HPDE6-E6E7 (cell line): Measurements from ENCODE around the gene DOCK2.
A peak's percentile ranks its signal among the peaks of the same experiment; 100 is the strongest.
"Not testable (repeated sequence)": the region's sequence is repeated elsewhere in the genome, so short reads cannot be mapped to it uniquely, and the experiment has no call there.

Experiments used
- DNase-seq: peaks from one replicate; pipeline ENCODE4 v3.0.0; 2011; ENCODE audit warnings: missing footprints; ENCODE audit errors: extremely low spot score

Gene DOCK2

DNA sequence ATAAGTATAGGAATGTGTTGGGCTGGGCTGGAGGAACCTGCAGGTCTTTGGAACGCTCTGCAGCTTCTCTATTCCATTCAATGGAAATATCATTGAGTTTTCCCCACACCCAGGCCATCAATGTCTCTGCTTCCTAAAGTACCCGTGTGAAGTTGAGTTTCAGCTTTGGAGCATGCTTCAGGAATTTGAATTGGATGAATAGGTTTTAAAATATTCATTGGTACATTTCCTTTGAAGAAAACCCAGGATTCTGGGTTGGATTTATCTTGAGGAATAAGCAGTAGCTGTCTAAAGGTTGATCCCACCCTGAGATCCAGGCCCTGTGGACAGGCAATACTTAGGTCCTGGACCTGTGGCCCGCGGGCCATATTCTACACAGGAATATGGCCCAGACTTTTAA, 306.0 kb downstream of the DOCK2 start:
- no peak for DNase-seq

DNA sequence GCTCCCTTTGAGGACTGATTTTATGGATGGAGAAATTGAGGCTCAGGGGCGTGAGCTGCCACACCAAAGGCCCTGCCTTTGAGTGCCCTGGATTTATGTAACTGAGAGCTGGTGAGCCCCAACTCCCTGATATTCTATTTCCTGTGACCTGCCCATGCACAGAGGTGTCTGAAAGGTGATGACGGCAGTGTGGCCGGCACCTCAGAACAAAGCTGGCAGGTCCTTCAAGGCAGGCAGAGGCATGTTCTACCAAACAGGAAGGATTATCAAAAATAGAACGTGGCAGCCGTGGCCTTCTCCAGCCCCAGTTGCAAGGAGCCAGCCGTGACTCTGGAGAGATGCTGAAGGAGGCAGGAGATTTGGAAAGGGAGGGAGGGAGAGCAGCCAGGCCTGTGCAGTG, 307.0 kb downstream of the DOCK2 start:
- peak; percentile 64 for DNase-seq

DNA sequence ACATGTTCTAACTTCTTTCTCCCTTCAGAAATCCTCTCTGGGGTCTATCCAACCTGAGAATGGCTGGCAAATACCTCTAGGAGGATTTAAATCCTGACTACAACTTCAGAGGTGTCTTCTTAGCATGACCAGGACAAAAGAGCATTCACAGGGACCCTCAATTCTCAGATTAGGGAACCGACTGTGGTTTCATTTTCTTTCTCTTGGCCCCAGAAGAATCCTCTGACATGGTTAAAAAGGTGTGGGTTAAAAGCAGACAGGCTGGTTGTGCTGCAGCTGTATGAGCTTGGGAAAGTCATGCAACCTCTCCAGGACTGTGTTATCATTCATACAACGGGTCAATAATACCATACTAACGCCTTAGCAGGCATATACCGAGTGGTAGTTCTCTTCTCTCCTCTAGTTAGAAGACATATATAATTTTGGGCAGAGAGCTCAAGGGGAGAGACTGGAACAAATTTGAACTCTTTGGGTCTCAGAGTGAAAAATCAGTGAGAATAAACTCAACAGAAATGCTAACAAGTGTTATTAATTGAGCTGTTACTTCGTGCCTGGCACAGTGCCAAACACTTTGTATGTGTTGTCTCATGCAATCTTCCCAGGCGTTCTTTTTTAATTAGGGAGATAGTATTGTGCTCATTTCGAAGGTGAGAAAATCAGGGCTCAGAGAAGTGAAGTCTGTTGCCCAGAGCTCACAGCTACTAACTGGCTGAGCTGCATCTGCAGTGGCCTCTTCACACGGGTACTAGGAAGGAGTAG, 308.0 kb downstream of the DOCK2 start:
- no peak for DNase-seq

DNA sequence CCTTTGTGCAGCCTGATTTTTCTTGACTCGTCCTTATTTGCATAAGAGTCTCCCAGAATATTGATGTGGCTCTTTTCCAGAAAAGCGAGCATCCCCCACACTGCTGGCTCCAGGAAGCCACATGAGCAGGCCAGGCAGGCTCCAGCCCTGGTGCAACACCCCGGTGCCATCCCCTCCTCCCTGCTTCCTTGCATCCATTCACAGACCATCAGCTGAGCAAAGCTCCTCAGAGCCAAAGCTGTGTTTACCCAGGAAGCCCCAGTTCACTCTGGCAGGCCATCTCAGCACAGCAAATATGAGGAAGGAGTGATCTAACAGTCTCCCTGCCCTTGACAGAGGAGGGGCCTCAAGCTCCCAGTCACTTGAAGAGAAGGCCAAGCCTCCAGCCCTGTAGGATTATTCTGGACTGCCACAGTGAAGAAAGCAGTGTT, 308.8 kb downstream of the DOCK2 start:
- DNase-seq: peak; percentile 50

DNA sequence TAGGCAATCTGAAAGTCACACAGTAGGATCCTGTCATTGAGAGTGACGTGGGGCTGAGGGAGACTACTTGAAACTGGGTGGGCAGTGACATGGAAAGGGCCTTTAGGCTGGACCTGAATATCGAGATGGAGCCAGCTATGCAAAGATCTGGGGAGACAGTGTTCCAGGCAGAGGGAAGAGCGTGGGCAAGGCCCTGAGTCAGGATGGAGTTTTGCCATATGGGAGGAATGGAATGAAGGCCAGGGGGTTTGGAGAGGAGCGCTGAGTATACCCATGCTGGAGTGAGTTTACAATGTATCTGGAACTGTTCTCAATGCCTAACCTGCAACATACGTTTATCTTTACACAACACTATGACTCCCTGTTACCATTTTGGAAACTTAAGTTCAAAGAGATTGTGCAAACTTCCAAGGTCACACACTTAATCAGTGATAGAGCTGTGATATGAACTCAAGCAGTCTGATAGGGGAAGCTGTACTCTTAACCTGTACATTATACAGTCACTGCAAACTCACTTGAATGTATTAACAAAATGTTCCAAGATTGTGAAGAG, 309.7 kb downstream of the DOCK2 start:
- no peak for DNase-seq

DNA sequence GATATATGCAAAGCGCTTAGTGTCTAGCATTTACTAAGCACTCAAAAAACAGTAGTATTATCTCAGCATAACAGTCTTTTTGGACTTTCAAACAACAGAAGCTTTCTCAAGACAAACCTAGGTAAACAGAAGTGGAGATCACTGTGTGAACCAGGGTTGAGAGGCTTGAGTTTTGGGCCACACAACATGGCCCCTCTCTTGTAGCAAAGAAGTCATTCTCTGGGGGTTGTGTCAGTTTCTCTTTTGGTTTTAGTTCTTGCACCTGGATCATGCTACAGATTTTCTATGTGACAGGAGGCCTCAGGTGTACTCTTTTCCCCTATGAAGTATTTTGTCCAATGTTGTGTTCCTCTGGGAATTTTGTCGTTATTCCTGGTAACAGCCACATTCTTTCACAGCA, 313.3 kb downstream of the DOCK2 start:
- no peak for DNase-seq

DNA sequence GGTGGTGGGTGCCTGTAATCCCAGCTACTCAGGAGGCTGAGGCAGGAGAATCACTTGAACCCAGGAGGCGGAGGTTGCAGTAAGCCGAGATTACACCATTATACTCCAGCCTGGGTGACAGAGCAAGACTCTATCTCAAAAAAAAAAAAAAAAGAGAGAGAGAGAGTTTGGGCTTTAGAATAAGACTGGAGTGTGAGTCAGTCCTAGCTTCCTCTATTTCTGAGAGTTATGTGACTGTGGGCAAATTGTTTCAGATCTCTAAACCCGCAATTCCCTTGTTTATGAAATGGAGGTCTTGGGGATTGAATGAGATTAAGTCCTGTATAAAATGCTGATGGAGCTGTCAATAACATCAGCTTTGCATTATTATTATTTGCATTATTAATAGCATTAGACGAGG, 316.1 kb downstream of the DOCK2 start:
- DNase-seq: not testable (repeated sequence)

DNA sequence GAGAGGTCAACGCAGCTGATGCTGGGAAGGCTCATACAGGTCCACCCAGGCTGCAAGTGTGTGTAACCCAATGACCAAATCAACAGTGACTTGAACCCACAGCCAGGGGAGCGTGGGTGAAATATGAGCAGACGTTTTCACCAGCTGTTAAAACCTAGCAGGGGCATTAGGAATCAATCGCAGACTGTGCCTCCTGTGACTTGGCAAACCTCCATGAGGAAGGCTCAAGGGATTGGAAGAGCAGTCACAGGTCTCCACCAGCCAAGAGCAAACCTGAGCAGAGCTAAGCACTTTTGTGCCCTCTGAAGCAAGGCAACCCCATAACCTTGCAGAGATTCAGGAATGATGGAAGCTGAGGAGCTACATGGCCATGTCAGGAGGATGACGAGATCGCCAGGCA, 317.7 kb downstream of the DOCK2 start:
- DNase-seq: no peak

DNA sequence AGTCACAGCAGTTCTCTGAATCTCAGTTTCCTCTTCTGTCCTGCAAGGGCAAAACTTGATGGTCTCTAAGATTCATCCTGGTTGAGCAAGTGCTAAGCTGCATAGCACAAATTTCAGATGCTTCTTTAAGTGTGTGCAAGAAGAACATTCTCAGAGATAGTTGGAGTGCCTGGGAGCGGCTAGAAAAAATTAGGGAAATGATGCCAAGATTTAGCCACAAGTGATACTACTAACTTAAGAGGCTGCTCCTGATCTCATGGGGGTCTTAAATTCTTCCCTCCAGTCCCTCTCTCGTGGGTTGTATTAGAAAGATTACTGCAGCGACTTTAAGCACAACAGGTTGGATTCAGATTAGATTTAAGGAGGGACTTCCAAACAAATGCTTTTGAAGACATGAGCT, 319.1 kb downstream of the DOCK2 start:
- no peak for DNase-seq

DNA sequence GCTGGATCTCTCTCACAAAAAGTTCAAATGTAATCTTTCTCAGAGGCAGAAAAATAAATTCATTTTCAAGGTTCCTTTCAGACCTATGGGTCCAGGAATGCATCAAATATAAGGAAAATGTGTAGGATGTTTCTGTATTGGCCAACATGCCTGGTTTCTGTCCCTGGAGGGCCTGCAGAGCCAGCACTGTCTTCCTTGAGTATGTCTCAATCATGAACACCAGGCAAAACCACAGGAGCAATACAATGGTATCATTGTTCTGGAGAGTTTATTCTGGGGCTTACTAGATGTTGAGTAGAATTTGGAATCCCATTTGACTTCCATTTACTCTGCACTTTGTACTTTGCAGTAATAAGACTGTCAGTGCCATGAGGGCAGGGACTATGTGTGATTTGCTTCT, 319.7 kb downstream of the DOCK2 start:
- DNase-seq: no peak

DNA sequence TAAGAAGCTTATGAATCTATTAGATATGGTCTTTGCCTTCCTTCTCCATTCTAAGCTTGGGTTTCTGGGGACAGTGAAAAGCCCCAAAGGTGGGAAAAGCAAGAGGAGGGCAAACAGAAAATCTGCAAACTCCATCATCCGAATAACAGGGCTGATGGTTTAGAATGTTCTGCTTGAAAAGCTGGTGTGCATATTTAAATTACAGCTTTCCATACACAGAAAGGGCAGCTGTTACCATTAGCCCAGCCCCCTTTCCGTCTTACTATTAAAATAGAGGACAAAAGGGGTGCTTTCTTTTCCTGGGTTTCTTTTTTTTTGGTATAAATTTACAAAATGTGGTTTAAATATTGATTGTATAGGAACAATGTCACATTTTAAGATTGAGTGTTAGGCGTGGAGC, 321.2 kb downstream of the DOCK2 start:
- no peak for DNase-seq

DNA sequence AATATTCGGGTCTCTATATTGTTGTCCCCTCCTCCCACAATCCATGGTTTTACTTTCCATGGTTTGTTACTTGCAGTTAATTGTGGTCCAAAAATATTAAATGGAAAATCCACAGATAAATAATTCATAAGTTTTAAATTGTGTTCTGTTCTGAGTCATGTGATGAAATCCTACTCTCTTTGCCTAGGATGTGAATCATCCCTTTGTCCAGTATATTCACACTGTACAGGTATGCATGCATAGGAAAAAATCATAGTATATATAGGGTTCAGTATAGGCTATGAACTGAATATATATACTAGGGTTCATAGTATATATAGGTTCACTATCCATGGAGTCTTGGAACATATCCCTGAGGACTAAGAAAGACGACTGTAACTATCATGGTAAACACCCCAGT, 323.6 kb downstream of the DOCK2 start:
- no peak for DNase-seq

DNA sequence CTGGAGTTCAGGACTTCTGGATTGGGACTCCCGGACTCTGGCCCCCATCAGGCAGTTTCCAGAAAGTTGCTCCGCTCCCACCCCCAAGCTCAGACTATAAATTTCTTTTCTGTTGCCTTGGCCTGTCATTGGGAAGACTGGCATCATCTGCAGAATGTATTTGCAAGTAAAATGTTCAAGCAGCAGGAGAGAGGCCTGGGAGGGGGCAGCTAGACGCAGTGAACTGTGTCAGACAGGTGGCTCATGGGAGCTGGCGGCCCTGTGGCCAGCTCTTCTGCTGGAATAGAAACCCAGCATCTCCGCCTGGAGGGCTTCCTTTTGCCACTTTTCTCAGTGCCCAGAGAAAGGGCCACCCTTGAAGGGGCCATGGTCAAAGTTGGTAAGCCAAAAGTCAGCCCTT, 327.2 kb downstream of the DOCK2 start:
- DNase-seq: no peak

DNA sequence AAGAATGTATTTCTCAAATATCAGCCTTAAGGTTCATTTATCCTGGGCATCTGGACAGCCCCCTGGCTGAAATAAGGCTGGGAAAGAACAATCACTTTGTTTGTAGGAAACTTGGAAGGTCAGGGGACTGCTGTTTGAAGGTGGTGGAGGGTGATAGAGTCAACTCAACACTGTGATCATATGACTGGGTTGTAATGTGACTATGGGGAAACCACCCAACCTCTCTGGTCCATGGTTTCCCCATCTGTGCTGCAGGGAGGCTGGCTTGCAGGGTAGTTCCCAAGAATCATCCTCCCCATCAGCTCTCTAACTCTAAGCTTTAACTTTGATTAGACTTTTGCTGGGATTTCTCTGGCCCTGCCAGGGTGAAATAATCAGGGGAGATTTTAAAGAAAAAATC, 333.3 kb downstream of the DOCK2 start:
- DNase-seq: no peak

DNA sequence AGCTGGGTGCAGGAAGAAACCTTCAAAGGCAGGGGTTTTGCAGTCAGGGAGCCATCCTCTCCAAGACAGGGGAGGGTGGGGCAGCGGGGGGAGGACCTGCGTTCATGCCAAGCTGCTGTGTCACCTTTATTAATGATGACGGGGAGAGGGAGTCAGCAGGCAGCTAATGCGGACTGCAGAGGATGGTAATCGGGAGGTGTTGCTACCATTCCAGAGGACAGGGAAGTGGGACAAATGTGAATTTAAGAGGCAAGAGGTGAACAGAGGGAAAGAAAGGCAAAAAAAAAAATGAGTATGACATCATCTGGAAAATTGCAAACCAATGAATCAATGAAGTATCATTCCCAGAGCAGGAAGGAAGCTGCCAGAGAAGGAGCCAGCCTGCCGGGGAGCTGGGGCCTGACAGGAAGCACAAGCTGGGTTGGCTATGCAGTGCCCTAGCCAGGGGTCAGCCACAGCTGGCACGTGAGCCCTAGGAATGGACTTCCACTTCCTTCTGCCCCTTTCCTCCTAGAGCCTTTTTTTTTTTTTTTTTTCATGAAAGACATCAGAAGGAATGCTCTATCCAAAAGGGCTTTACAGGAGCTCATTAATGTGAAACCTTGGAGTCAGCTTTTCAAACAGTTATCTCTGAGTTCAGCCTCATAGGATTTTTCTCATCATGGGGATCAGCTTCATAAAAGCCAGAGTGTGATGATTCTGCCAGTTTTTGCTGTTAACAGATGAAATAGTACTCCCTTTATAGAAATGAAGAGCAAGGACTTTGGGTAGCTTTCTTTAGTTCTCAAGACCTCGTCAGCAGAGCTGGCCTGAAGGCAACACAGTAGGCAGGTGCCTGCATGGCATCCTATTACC, 334.1 kb downstream of the DOCK2 start:
- DNase-seq: peak; percentile 83

DNA sequence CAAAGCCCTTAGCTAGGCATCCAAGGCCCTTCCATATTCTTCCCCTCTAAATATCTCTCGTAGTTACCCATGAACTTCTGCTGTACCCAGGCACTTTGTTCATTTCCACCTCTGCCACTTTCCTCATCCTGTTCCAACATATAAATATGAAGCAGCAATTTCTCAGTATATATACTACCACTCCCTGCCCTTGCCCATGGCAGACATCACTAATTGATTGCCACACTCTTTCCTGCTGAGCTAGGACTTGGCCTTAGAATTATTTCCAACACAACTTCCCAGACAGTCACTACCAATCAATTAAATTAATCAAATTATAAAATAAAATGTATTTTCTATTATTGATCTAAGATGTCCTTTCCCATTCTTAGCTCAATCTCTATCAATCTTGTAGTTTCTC, 334.7 kb downstream of the DOCK2 start:
- DNase-seq: no peak

DNA sequence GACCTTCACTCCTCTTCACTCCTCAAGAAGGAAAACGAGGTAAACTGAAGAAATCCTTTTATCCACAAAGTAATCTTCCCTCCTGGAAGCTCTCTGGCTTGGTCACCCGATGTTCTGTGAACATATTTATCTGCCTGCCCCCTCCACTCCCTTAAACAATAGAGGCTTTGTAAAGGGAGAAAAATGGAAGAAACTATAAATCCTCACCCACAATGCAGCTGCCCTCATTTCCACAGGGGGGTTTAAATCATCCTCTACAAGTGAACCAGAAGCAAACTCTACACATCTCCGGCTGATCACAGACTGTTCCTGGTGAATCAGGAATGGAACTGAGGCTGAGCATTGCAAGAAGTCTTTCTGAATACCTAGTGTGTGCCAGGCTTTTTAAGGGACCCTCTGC, 336.0 kb downstream of the DOCK2 start:
- DNase-seq: no peak

DNA sequence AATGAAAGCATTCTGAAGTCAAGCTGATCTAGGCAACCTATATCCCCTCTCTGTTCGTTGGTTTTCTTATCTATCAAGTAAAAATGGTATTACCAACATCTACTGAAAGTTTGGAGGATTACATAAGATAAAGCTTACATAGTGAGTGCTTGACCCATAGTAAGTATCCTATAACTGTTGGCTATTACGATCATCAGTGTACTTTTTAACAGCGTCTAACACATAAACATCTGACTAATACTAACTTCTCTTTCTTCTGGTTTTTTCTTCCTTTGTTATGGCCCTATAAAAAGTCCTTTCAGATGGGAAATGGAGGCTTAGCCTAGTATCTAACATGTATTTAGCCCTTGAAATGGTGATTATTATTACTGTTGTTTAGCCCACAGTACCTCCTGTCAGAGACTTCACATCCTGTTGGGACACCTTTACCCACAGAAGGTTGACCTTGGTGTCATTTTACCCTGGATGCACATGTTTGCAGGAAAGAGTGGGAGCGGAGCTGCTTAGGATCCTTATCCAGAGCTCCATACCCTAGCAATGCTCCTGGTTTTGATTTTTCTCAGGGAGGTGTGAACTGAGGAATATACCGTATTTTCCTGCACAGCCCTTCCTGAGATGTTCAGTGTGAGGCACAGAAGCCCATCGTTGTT, 337.2 kb downstream of the DOCK2 start:
- DNase-seq: no peak

DNA sequence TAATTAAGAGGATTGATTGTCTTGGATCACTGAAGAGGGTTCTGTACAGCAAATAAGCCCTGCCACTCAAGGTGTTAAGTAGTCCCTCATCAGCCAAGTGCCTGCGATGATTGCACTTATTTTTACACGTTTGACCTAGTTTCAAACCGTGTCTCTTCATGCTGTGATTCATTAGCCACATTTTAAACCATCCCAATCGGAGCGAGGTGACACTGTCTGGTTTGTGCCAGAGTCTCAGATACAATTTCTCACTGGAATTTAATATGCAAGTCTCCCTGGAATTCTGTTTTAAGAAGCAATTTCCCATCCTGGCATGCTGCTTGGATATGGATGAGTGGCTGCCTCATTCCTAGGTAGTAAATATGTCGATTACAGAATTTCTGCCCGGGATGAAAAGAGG, 341.6 kb downstream of the DOCK2 start:
- no peak for DNase-seq

DNA sequence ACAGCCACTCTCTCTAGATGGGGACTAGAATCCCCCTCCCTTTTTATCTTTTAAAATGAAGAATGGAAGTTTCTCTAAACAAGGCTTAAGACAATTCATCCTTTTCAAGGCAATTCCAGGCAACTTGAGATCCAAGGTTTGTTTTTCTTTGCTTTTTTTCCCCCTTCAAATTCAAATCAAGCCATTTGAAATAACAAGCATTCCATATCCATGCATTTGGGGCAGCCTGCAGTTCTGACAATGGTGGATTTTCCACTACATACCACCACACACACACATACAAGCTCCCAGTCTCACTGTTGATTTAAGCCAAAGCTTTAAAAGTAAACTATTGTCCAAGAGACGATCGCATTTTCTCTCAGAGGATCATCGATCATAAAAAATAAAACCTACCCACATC, 342.8 kb downstream of the DOCK2 start:
- no peak for DNase-seq

DNA sequence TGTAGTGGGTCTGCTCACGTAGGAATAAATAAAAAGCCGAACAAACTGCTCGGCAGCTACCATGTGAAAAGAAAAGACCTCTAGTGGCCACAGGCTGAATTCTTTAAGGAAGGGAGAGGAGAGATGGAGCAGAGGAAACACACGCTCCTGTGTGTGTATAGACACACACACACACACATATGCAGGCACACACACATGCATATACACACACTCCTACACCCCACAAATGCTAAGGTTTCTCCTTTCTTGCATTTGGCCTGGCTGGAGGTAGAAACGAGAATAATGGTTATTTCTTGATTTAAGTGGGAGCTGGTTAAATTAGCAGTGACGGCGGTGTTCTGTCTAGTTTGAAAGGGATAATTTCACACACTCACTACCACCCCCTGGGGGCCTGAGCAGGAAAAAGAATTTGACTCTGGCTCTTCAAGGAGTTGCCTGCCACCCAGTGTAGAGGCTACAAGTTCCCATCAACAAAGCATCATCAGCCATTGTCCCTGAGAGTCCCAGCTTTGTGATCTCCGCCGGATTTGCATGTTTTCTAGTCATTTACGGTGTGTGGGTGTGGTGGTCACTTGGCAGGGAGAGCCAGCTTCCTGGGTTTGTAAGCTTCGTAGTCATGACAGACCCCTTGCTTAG, 343.5 kb downstream of the DOCK2 start, which contains the start of gene INSYN2B:
Gene INSYN2B, minus strand, starts transcription at position 78 of the 636 bp plus-strand sequence. CDS start 96,597 bp downstream, outside the sequence.
- DNase-seq: peak; percentile 77

DNA sequence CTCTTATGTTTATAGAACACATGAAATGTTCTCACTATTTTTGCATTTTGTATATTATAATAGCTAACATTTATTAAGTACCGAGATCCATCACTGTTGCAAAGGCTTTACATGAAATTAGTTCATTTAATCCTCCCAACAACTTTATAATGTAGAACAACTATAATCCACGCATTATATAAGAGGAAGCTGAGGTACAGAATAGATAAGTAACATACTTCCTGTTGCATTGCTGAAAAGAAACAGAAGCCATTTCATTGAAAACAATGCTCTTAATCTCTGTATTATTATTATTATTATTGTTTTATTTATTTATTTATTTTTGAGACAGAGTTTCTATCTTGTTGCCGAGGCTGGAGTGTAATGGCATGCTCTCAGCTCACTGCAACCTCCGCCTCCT, 351.1 kb downstream of the DOCK2 start:
- no peak for DNase-seq
